ENCODE results near the gene RAB27A.

DNA sequence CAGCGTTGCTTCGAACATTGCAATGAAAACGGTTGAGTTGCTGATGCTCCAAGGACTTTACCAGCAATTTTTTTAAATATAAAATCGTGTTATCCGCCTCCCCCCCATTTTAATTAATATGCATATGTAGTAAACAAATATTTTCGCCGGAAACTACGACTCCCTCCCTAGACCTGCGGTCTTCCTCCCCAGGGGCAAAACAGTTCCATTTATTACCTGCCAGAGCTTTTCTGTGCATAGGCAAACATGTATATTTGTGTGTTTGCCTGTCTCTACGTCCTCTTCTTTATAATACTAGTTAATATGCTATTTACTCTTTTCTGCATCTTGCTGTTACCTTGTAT lies 92.3 kb downstream of the RAB27A start:
- no peak for TF ChIP-seq POLR2AphosphoS5 (IDR thresholded peaks at IDR 0.05; ENCODE audit: low read depth, low read length)
- TF ChIP-seq, protein P1, sequence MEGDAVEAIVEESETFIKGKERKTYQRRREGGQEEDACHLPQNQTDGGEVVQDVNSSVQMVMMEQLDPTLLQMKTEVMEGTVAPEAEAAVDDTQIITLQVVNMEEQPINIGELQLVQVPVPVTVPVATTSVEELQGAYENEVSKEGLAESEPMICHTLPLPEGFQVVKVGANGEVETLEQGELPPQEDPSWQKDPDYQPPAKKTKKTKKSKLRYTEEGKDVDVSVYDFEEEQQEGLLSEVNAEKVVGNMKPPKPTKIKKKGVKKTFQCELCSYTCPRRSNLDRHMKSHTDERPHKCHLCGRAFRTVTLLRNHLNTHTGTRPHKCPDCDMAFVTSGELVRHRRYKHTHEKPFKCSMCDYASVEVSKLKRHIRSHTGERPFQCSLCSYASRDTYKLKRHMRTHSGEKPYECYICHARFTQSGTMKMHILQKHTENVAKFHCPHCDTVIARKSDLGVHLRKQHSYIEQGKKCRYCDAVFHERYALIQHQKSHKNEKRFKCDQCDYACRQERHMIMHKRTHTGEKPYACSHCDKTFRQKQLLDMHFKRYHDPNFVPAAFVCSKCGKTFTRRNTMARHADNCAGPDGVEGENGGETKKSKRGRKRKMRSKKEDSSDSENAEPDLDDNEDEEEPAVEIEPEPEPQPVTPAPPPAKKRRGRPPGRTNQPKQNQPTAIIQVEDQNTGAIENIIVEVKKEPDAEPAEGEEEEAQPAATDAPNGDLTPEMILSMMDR (IDR thresholded peaks at IDR 0.05) = peak; percentile 30; the same call in 1 of the 2 replicates
- no peak for TF ChIP-seq SIN3A (IDR thresholded peaks at IDR 0.05; ENCODE audit: borderline replicate concordance, insufficient read depth, low read depth, low read length)
- no peak for TF ChIP-seq TCF7L2 (IDR thresholded peaks at IDR 0.05; ENCODE audit: low read depth, low read length)
- TF ChIP-seq, protein P2, sequence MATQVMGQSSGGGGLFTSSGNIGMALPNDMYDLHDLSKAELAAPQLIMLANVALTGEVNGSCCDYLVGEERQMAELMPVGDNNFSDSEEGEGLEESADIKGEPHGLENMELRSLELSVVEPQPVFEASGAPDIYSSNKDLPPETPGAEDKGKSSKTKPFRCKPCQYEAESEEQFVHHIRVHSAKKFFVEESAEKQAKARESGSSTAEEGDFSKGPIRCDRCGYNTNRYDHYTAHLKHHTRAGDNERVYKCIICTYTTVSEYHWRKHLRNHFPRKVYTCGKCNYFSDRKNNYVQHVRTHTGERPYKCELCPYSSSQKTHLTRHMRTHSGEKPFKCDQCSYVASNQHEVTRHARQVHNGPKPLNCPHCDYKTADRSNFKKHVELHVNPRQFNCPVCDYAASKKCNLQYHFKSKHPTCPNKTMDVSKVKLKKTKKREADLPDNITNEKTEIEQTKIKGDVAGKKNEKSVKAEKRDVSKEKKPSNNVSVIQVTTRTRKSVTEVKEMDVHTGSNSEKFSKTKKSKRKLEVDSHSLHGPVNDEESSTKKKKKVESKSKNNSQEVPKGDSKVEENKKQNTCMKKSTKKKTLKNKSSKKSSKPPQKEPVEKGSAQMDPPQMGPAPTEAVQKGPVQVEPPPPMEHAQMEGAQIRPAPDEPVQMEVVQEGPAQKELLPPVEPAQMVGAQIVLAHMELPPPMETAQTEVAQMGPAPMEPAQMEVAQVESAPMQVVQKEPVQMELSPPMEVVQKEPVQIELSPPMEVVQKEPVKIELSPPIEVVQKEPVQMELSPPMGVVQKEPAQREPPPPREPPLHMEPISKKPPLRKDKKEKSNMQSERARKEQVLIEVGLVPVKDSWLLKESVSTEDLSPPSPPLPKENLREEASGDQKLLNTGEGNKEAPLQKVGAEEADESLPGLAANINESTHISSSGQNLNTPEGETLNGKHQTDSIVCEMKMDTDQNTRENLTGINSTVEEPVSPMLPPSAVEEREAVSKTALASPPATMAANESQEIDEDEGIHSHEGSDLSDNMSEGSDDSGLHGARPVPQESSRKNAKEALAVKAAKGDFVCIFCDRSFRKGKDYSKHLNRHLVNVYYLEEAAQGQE (IDR thresholded peaks at IDR 0.05; ENCODE audit: insufficient read depth in 1 of 2, low read depth in 2 of 2, low read length in 1 of 2) = no peak
